SU-DHL-6 (cell line): ENCODE measurements around the gene MNS1.

ENCODE experiments used
- H2AFZ ChIP-seq: fragments of 200-600 bp; sonication (generic); 2 replicates; pipeline ENCODE4 v1.6.1; 2014; ENCODE audit warnings: low read depth, mild to moderate bottlenecking, moderate library complexity, mixed read lengths, antibody characterized with exemption, low read length; ENCODE audit not compliant: severe bottlenecking
- H3F3A ChIP-seq: fragments of 200-600 bp; shearing (Covaris generic); 2 replicates; pipeline ENCODE4 v1.6.0; 2016; ENCODE audit warnings: antibody characterized with exemption, mild to moderate bottlenecking; ENCODE audit not compliant: insufficient read depth
- H3K27ac ChIP-seq: fragments of 200-600 bp; sonication (generic); 2 replicates; pipeline ENCODE4 v1.5.1; 2016; ENCODE audit warnings: low read depth, mild to moderate bottlenecking, low read length, moderate library complexity, mixed read lengths
- H3K27me3 ChIP-seq: fragments of 200-600 bp; sonication (generic), shearing (Covaris generic); 2 replicates; pipeline ENCODE4 v1.6.0; 2014; ENCODE audit warnings: mild to moderate bottlenecking, low read length
- H3K36me3 ChIP-seq: fragments of 200-600 bp; sonication (generic); 2 replicates; pipeline ENCODE4 v1.6.1; 2014; ENCODE audit warnings: mild to moderate bottlenecking, low read length, mixed read lengths
- H3K4me2 ChIP-seq: fragments of 300-600, 200-600 bp; shearing (Covaris generic), sonication (generic); 2 replicates; pipeline ENCODE4 v1.6.0; 2014; ENCODE audit warnings: low read length, low read depth, mild to moderate bottlenecking; ENCODE audit not compliant: poor library complexity, severe bottlenecking
- H3K4me3 ChIP-seq: fragments of 200-600 bp; sonication (generic); 2 replicates; pipeline ENCODE4 v1.5.1; 2014; ENCODE audit warnings: antibody characterized with exemption, low read length, mild to moderate bottlenecking, mixed read lengths; ENCODE audit not compliant: insufficient read depth, poor library complexity, severe bottlenecking
- H3K79me2 ChIP-seq: fragments of 200-600 bp; sonication (generic); 2 replicates; pipeline ENCODE4 v1.6.1; 2014; ENCODE audit warnings: mild to moderate bottlenecking, low read length, moderate library complexity; ENCODE audit not compliant: insufficient read depth
- H3K9ac ChIP-seq: fragments of 200-600 bp; sonication (generic); 2 replicates; pipeline ENCODE4 v1.7.0; 2014; ENCODE audit warnings: mild to moderate bottlenecking, low read length
- H3K9me2 ChIP-seq: fragments of 200-600 bp; sonication (generic); replicated peaks from 2 replicates; pipeline ENCODE4 v1.6.1; 2014; ENCODE audit warnings: low read length; ENCODE audit not compliant: insufficient read depth
- H3K9me3 ChIP-seq: fragments of 200-600 bp; sonication (generic); 2 replicates; pipeline ENCODE4 v1.6.1; 2014; ENCODE audit warnings: low read length, mixed read lengths; ENCODE audit not compliant: insufficient read depth
- H4K20me1 ChIP-seq: fragments of 200-600 bp; sonication (generic); 2 replicates; pipeline ENCODE4 v1.6.1; 2014; ENCODE audit warnings: low read depth, mild to moderate bottlenecking, antibody characterized with exemption, low read length, moderate library complexity, mixed read lengths
- CTCF ChIP-seq: fragments of 200-600 bp; sonication (generic); IDR thresholded peaks from one replicate; pipeline ENCODE4 v1.5.1; 2017; ENCODE audit warnings: antibody characterized with exemption, mild to moderate bottlenecking, low read length, moderate library complexity; ENCODE audit not compliant: insufficient read depth, poor library complexity, severe bottlenecking
- EZH2phosphoT487 ChIP-seq: fragments of 200-600 bp; sonication (generic), shearing (Covaris generic); conservative IDR thresholded peaks from 2 replicates; pipeline ENCODE4 v1.6.1; 2018; ENCODE audit warnings: mild to moderate bottlenecking, antibody characterized with exemption, low read length, moderate library complexity, mixed read lengths

Gene MNS1

GRCh38 chr15:56495053-56495452, 30.1 kb upstream of the MNS1 start:
- Histone ChIP-seq H3K27me3 (no peaks in the 10 kb centered on the region), H3K36me3 (no peaks in the 10 kb centered on the region), H4K20me1 (no peaks in the 10 kb centered on the region), H3K4me3 (no peak overlapping the region), H3K79me2 (no peaks in the 10 kb centered on the region), H2AFZ (no peak overlapping the region), H3K9me3 (no peaks in the 10 kb centered on the region), H3K9me2 (no peaks in the 10 kb centered on the region), H3F3A (no peaks in the 10 kb centered on the region), H3K9ac (no peak overlapping the region), H3K27ac (no peak overlapping the region), H3K4me2 (no peak overlapping the region)
- TF ChIP-seq CTCF, result no peak
- no peak for TF ChIP-seq EZH2phosphoT487

GRCh38 chr15:56492791-56493555, 28.0 kb upstream of the MNS1 start:
- H3K27ac ChIP-seq, result no peak overlapping the region
- no peak for TF ChIP-seq CTCF
- TF ChIP-seq EZH2phosphoT487, result no peak
- H3K9me2 ChIP-seq, result no peaks in the 10 kb centered on the region
- H3K9me3 ChIP-seq, result no peaks in the 10 kb centered on the region
- H3K4me2 ChIP-seq, result no peak overlapping the region
- no peak overlapping the region for H3K4me3 ChIP-seq
- H3K79me2 ChIP-seq, result no peaks in the 10 kb centered on the region
- no peaks in the 10 kb centered on the region for H4K20me1 ChIP-seq
- H3F3A ChIP-seq, result no peaks in the 10 kb centered on the region
- H2AFZ ChIP-seq, result no peak overlapping the region
- no peaks in the 10 kb centered on the region for H3K36me3 ChIP-seq
- no peaks in the 10 kb centered on the region for H3K27me3 ChIP-seq
- no peak overlapping the region for H3K9ac ChIP-seq

GRCh38 chr15:56492236-56492635, 27.3 kb upstream of the MNS1 start:
- Histone ChIP-seq H3K4me2 (no peak overlapping the region), H3K9me3 (no peaks in the 10 kb centered on the region), H3K9ac (no peak overlapping the region), H3K9me2 (no peaks in the 10 kb centered on the region), H3K79me2 (no peaks in the 10 kb centered on the region), H3F3A (no peaks in the 10 kb centered on the region), H3K36me3 (no peaks in the 10 kb centered on the region), H3K4me3 (no peak overlapping the region), H3K27me3 (no peaks in the 10 kb centered on the region), H3K27ac (no peak overlapping the region), H2AFZ (no peak overlapping the region), H4K20me1 (no peaks in the 10 kb centered on the region)
- no peak for TF ChIP-seq EZH2phosphoT487
- TF ChIP-seq CTCF, result no peak
